ENCODE data around the gene ZBTB45. TPM values are rescaled to one million over a fixed set of nuclear protein-coding genes. Genes with fewer than 3 reads are reported as not detected.

ZBTB45 gene
- 22.2 TPM for total RNA-seq (ENCODE audit: unreplicated experiment)
- long read RNA-seq, partial matches to known transcripts = 2 of 3 reads
- long read RNA-seq, other reads (novel, unspliced or antisense) = 0 of 3 reads

DNA sequence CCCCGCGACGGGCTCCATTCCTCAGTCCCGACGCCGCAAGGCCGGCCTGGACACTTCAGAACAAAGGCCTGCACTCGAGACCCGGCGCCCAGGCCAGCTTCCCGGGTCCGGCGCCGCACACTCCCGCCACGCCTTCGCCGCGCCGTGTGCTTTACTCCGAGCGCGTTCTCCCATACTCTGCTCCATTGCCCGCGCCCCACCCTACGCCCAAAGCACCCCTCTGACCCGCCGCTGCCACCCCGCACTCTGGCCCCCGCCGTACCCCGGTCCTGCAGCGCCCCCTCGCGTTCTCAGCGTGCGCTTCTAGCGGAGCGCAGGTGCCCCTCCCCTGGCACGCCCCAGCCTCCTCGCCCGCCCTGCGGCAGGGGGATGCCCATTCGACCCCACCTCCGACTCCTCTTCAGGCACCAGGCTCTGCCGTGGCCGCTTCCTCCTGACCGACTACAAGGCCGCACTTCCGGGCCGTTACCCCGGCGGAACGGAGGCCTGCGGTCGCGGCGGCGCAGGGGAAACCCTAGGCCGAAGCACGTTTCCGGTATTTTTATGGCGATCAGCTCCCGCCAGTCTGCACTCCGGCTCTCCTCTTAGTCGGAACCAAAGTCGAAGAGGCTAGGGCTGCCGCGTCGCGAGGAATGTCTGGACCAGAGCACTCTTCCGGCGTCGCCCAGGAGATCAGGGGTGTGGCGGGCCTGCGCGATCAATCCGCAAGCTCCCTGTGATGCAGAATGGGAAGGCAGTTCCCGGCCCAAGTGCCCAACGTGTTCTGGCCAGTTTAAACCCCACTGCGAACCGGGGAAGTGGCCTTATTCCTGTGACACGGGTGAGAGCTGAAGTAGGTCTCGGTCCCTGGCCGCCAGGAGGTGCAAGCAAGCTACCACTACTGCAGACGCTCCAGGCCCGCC, at the start of gene ZBTB45:
TSS of gene ZBTB45 (minus strand) at position 456 of the 902 bp plus-strand sequence. CDS start 2,137 bp downstream, outside the sequence.
- Mint-ChIP-seq H3K4me3 (ENCODE audit: unreplicated experiment) (peak within 1 kb of the TSS; percentile 97), H3K27me3 (ENCODE audit: unreplicated experiment) (peaks cover 25% of the 10 kb centered on the region)

DNA sequence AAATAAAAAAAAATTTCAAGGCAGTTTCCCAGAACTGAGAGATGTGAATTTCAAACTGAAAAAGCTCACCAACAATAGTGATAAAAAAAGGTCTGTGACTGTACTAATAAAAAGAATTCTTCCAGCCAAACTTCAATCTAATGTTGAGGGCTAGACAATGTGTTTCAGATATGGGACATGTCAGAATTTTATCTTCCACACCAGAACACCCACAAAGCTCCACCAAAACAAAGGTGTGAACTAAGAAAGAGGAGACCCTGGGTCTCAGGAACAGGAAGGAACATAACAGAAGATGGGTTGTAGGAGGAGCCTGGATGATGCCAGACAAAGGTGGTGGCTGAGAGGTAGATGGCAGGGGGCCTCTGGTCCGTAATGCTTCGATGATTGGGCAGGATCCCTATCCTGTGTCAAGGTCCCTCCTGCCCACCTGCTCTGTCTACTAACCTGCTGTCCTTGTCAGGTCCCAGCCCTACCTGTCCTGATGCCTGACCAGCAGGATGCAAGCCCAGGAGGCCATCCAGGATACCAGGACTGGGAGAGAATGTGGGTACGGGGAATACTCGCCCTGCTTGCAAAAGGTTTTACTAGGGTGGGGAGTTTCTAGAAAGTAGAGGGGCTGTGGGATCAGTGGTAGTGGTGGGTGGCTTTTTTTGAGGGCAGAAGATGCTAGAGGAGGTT, 49.0 kb upstream of the ZBTB45 start:
- peaks cover 20% of the 10 kb centered on the region for H3K27me3 Mint-ChIP-seq (ENCODE audit: unreplicated experiment)
- H3K27ac Mint-ChIP-seq (ENCODE audit: unreplicated experiment) = peak overlapping the region; percentile 39
- no peak for DNase-seq (ENCODE audit: low spot score)
- peaks cover 17% of the 10 kb centered on the region for H3K4me1 Mint-ChIP-seq (ENCODE audit: unreplicated experiment)
- no peaks in the 10 kb centered on the region for H3K9me3 Mint-ChIP-seq (ENCODE audit: unreplicated experiment)
- TF ChIP-seq, protein P1, sequence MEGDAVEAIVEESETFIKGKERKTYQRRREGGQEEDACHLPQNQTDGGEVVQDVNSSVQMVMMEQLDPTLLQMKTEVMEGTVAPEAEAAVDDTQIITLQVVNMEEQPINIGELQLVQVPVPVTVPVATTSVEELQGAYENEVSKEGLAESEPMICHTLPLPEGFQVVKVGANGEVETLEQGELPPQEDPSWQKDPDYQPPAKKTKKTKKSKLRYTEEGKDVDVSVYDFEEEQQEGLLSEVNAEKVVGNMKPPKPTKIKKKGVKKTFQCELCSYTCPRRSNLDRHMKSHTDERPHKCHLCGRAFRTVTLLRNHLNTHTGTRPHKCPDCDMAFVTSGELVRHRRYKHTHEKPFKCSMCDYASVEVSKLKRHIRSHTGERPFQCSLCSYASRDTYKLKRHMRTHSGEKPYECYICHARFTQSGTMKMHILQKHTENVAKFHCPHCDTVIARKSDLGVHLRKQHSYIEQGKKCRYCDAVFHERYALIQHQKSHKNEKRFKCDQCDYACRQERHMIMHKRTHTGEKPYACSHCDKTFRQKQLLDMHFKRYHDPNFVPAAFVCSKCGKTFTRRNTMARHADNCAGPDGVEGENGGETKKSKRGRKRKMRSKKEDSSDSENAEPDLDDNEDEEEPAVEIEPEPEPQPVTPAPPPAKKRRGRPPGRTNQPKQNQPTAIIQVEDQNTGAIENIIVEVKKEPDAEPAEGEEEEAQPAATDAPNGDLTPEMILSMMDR (IDR thresholded peaks at IDR 0.05; ENCODE audit: unreplicated experiment) = no peak
- H3K4me3 Mint-ChIP-seq (ENCODE audit: unreplicated experiment) = peak overlapping the region; percentile 44
- peaks cover 40% of the 10 kb centered on the region for H3K36me3 Mint-ChIP-seq (ENCODE audit: low read depth, unreplicated experiment)

More for the DNA sequence above, at the start of gene ZBTB45:
- H3K36me3 Mint-ChIP-seq (ENCODE audit: low read depth, unreplicated experiment) = peaks cover 21% of the 10 kb centered on the region
- H3K4me1 Mint-ChIP-seq (ENCODE audit: unreplicated experiment) = peaks cover 29% of the 10 kb centered on the region
- DNase-seq (ENCODE audit: low spot score) = peak; percentile 91
- peak within 1 kb of the TSS; percentile 99 for H3K27ac Mint-ChIP-seq (ENCODE audit: unreplicated experiment)
- TF ChIP-seq, protein P1 (IDR thresholded peaks at IDR 0.05; ENCODE audit: unreplicated experiment) = peak; percentile 67
- no peaks in the 10 kb centered on the region for H3K9me3 Mint-ChIP-seq (ENCODE audit: unreplicated experiment)

DNA sequence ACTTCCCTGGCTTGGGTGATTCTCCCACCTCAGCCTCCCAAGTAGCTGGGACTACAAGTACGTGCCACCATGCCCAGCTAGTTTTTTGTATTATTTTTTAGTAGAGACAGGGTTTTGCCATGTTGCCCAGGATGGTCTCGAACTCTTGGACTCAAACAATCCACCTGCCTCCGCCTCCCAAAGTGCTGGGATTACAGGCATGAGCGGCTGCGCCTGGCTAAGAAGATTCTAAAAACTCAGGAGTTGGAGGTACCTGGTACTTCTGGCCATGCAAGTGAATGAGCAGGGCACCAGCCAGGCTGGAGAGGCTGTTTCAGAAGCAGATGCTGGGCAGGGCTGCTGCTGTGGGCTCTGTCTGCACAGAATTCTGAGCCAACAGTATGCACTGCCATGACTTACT, 47.4 kb upstream of the ZBTB45 start:
- TF ChIP-seq, protein P1 (IDR thresholded peaks at IDR 0.05; ENCODE audit: unreplicated experiment) = no peak
- Mint-ChIP-seq H3K4me3 (ENCODE audit: unreplicated experiment) (no peak overlapping the region), H3K36me3 (ENCODE audit: low read depth, unreplicated experiment) (peaks cover 35% of the 10 kb centered on the region), H3K27ac (ENCODE audit: unreplicated experiment) (no peak overlapping the region), H3K9me3 (ENCODE audit: unreplicated experiment) (no peaks in the 10 kb centered on the region), H3K27me3 (ENCODE audit: unreplicated experiment) (peaks cover 14% of the 10 kb centered on the region), H3K4me1 (ENCODE audit: unreplicated experiment) (peaks cover 10% of the 10 kb centered on the region)
- no peak for DNase-seq (ENCODE audit: low spot score)

DNA sequence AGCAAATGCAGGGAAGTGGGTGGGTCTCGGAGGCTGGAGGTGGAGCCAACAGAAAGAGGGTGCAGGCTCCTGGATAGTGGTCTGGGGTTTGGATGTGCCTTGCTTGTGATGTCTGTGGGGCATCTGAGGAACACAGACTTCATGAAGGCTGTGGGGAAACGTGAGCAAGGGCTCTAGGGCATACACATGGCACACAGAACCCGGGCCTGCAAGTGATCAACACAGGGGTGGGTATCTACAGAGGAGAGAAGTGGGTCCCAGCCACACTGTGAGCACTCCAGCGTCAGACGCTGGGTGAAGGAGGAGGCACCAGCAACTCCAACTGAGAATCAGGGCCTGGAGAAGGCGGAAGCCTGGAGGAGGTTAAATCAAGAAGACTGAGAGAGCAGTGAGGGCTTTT, 44.2 kb upstream of the ZBTB45 start:
- peaks cover 22% of the 10 kb centered on the region for H3K36me3 Mint-ChIP-seq (ENCODE audit: low read depth, unreplicated experiment)
- H3K4me3 Mint-ChIP-seq (ENCODE audit: unreplicated experiment) = peak overlapping the region; percentile 35
- peaks cover 17% of the 10 kb centered on the region for H3K27me3 Mint-ChIP-seq (ENCODE audit: unreplicated experiment)
- no peaks in the 10 kb centered on the region for H3K9me3 Mint-ChIP-seq (ENCODE audit: unreplicated experiment)
- H3K27ac Mint-ChIP-seq (ENCODE audit: unreplicated experiment) = no peak overlapping the region
- TF ChIP-seq, protein P1 (IDR thresholded peaks at IDR 0.05; ENCODE audit: unreplicated experiment) = no peak
- peaks cover 11% of the 10 kb centered on the region for H3K4me1 Mint-ChIP-seq (ENCODE audit: unreplicated experiment)
- DNase-seq (ENCODE audit: low spot score) = no peak

Data from endothelial cell (in vitro differentiated cells).